Calu3 (cell line): ENCODE results near the gene JAZF1. TPM values are rescaled to one million over a fixed set of nuclear protein-coding genes. Genes with fewer than 3 reads are reported as not detected.

Experiments
- BruUV-seq: library from RNA; stranded (reverse); fragments of 400-500 nt; replicated peaks from 2 replicates; lab custom pipeline; 2021; lab: Mats Ljungman, UMichigan
- CTCF ChIA-PET: fragments of 300-600 bp; sonication (Branson Sonifier 250); formaldehyde crosslinking; loops from one replicate; lab custom pipeline; 2022; ENCODE audit warnings: antibody characterized with exemption; lab: Charles Lee
- DNase-seq: peaks from one replicate; pipeline ENCODE4 v3.0.0; 2022
- H3K27ac Mint-ChIP-seq: one replicate; pipeline ENCODE4 v1.8.0; 2022; ENCODE audit warnings: mixed read lengths; ENCODE audit not compliant: unreplicated experiment
- H3K27me3 Mint-ChIP-seq: one replicate; pipeline ENCODE4 v1.8.0; 2022; ENCODE audit warnings: mixed read lengths; ENCODE audit not compliant: unreplicated experiment
- H3K36me3 Mint-ChIP-seq: one replicate; pipeline ENCODE4 v1.8.0; 2022; ENCODE audit warnings: mild to moderate bottlenecking, moderate library complexity, mixed read lengths; ENCODE audit not compliant: insufficient read depth, unreplicated experiment
- H3K4me1 Mint-ChIP-seq: one replicate; pipeline ENCODE4 v1.8.0; 2022; ENCODE audit warnings: mild to moderate bottlenecking, low read depth, mixed read lengths; ENCODE audit not compliant: unreplicated experiment
- H3K4me3 Mint-ChIP-seq: one replicate; pipeline ENCODE4 v1.8.0; 2022; ENCODE audit warnings: mild to moderate bottlenecking, low read depth, moderate library complexity, mixed read lengths; ENCODE audit not compliant: unreplicated experiment
- H3K9me3 Mint-ChIP-seq: one replicate; pipeline ENCODE4 v1.8.0; 2022; ENCODE audit warnings: low read depth, mixed read lengths; ENCODE audit not compliant: unreplicated experiment
- intact Hi-C: fragments of 100-400 bp; cut with micrococcal nuclease; formaldehyde crosslinking; loops from one replicate; pipeline ENCODE4 v1.10.0; 2022; ENCODE audit not compliant: unreplicated experiment
- total RNA-seq: library from RNA; stranded (reverse); gene quantifications from 2 replicates; pipeline ENCODE4 v1.2.3, GENCODE V29; 2022
- TF ChIP-seq, protein P1 (sequence below): fragments of 200-600 bp; IDR thresholded peaks from one replicate; pipeline ENCODE4 v1.8.0; 2022; ENCODE audit warnings: antibody characterized with exemption; ENCODE audit not compliant: unreplicated experiment

The JAZF1 gene
- total RNA-seq, 1 experiment from 2014 or later = 10.7 TPM

DNA sequence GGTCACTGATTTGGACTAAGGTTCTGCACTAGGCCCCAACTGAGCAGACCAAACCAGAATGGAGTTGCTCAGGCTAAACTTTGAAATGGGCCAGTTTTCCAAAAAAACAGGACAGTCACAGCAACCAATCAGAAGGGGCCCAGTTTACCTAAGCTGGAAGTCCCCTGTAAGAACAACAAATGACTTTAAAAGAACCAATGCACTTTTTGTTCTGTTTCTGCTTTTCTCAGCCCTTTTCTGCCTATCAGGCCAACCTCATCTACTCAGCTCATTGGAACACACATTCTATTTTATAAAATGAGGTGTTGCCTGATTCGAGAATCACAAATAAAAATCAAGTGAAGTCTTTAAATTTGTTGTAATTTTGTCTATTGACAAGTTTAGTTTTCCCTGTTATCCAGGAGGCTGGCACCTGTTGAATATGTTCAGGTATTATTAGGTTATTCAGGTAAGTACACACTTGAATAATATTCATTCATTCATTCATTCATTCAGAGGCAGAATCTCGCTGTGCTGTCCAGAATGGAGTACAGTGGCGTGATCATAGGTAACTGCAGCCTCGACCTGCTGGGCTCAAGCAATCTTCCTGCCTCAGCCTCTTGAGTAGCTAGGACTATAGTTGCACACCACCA lies 271.9 kb downstream of the JAZF1 start:
- H3K27me3 Mint-ChIP-seq = no peaks in the 10 kb centered on the region

DNA sequence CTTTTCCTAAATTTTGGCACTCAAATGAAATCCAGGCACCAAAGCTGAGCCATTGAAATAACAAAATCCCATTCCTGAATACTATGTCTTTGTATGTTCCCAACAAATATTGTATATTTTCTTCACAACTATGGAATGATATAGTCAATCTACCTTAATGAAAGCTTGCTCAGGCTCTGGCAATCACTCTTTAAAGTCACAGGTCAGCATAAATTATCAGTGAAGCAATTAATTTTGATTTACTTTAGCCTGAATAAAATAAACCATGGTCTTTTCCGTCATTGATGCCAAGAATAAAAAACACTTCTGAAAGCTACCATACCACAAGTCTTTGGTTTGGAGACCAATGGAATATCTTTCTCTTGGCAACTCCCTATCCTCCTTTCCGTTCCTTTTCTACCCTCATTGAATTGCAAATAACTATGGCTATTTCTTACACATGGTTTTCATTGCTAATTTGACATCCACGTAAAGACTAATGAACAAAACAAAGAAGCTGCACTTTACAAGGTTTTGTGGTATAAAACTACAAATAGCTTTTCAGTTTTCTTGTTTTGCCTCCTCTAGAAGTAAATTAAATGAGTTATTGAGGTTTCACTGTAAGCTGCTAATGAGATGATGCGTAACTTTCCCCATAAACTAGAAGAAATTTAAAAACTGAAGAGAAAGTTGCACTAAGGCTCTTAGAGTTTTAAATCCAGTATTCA lies 274.1 kb downstream of the JAZF1 start:
- CTCF ChIA-PET = no interaction called here
- H3K4me1 Mint-ChIP-seq = no peaks in the 10 kb centered on the region
- TF ChIP-seq, protein P1, sequence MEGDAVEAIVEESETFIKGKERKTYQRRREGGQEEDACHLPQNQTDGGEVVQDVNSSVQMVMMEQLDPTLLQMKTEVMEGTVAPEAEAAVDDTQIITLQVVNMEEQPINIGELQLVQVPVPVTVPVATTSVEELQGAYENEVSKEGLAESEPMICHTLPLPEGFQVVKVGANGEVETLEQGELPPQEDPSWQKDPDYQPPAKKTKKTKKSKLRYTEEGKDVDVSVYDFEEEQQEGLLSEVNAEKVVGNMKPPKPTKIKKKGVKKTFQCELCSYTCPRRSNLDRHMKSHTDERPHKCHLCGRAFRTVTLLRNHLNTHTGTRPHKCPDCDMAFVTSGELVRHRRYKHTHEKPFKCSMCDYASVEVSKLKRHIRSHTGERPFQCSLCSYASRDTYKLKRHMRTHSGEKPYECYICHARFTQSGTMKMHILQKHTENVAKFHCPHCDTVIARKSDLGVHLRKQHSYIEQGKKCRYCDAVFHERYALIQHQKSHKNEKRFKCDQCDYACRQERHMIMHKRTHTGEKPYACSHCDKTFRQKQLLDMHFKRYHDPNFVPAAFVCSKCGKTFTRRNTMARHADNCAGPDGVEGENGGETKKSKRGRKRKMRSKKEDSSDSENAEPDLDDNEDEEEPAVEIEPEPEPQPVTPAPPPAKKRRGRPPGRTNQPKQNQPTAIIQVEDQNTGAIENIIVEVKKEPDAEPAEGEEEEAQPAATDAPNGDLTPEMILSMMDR = no peak
- H3K9me3 Mint-ChIP-seq = no peaks in the 10 kb centered on the region
- H3K27me3 Mint-ChIP-seq = no peaks in the 10 kb centered on the region
- no peak for DNase-seq
- no peak overlapping the region for H3K4me3 Mint-ChIP-seq
- H3K36me3 Mint-ChIP-seq = no peaks in the 10 kb centered on the region
- intact Hi-C loops = no loop called here
- no peak overlapping the region for H3K27ac Mint-ChIP-seq
- BruUV-seq = no TSS peak

More for the DNA sequence above, 271.9 kb downstream of the JAZF1 start:
- intact Hi-C loops = no loop called here
- Mint-ChIP-seq H3K36me3 (no peaks in the 10 kb centered on the region), H3K4me3 (no peak overlapping the region), H3K27ac (no peak overlapping the region), H3K4me1 (no peaks in the 10 kb centered on the region), H3K9me3 (peaks cover under 1% of the 10 kb centered on the region)
- CTCF ChIA-PET = no interaction called here
- no TSS peak for BruUV-seq
- no peak for DNase-seq
- TF ChIP-seq, protein P1 = no peak

DNA sequence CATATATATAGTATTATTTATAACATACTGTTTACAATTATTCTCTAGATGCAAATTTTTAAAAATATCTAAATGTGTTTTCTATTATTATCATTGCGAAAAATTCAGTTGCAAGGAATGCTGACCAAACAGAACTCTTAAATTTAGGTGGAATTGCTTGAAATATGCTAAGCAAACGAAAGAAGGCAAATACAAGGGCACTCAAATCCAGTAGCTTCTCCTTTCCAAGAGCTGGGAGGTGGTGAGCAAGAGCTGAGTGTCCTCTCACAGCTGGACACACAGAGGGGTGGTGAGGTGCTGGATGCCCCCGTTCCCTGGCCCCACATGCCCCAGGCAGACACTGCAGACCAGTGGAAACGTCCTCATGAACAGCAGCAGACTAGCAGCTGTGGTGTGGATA lies 274.6 kb downstream of the JAZF1 start:
- TF ChIP-seq, protein P1 = no peak
- CTCF ChIA-PET = no interaction called here
- H3K4me3 Mint-ChIP-seq = no peak overlapping the region
- no peaks in the 10 kb centered on the region for H3K4me1 Mint-ChIP-seq
- H3K27me3 Mint-ChIP-seq = no peaks in the 10 kb centered on the region
- no peaks in the 10 kb centered on the region for H3K36me3 Mint-ChIP-seq
- BruUV-seq = no TSS peak
- no peaks in the 10 kb centered on the region for H3K9me3 Mint-ChIP-seq
- no peak for DNase-seq
- intact Hi-C loops = no loop called here
- H3K27ac Mint-ChIP-seq = no peak overlapping the region

DNA sequence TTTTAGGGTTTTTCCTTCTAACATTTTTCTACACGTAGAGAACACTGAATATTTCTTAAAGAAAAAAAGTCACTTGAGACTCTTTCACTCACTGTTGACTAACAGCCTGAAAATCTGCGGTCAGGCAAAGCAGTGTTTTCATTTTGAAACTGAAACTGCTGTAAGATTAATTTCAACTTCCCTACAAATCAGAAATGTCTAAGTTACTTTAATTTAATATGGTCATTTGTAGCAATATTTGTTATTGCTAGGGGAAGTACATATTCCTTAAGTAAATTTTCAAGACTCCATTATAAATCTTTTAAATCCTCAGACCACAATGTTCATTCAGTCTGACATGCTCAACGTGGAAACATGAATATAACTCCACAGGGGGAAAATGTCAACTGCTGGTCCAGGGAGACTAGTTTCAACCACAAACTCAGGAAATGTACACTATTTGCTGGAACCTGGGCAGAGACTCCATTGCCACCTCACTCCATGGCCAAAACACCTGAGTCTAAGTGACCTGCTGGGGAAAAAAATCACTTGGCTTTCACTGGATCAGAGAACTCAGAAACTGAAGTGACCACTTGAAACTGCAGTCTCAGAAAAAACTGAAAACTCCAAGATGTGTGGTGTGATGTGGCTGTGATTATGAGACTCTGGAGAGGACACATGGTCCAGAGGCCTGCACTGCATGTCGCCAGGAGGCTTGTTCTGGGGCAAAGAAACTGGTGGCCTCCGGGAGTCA lies 279.4 kb downstream of the JAZF1 start:
- TF ChIP-seq, protein P1 = no peak
- Mint-ChIP-seq H3K36me3 (no peaks in the 10 kb centered on the region), H3K27me3 (no peaks in the 10 kb centered on the region), H3K4me3 (peak overlapping the region; percentile 9), H3K4me1 (peaks cover 25% of the 10 kb centered on the region), H3K9me3 (no peaks in the 10 kb centered on the region), H3K27ac (peak overlapping the region; percentile 17)
- CTCF ChIA-PET = no interaction called here
- BruUV-seq = no TSS peak
- DNase-seq = no peak
- intact Hi-C loops = no loop called here
